Measurements from ENCODE around the gene HELZ.

GRCh38 chr17:67021743-67022450, 223.1 kb downstream of the HELZ start:
- TF ChIP-seq ZNF274 (IDR thresholded peaks at IDR 0.05; ENCODE audit: low read depth, low read length) (no peak), YY1 (IDR thresholded peaks at IDR 0.05; ENCODE audit: insufficient read depth, insufficient read length) (no peak)

All from NT2/D1 (cell line).